Epithelial cell of esophagus (primary cell): ENCODE measurements around the gene TTC21A.
"Not testable (repeated sequence)": the region's sequence is repeated elsewhere in the genome, so short reads cannot be mapped to it uniquely, and the experiment has no call there.

ENCODE experiments used
- DNase-seq: peaks from one replicate; pipeline ENCODE4 v3.0.0; 2010; ENCODE audit warnings: low read depth
- H3K4me3 ChIP-seq: 2 replicates; pipeline ENCODE4 v1.5.1; 2011; ENCODE audit warnings: mild to moderate bottlenecking, low read length, control low read depth
- TF ChIP-seq, protein P1 (sequence below): IDR thresholded peaks from 2 replicates; pipeline ENCODE4 v1.5.1; 2011; ENCODE audit warnings: low read depth, mild to moderate bottlenecking, low read length, control low read depth, inconsistent platforms; ENCODE audit not compliant: insufficient read depth; ENCODE audit errors: missing control alignments

Gene TTC21A, protein sequence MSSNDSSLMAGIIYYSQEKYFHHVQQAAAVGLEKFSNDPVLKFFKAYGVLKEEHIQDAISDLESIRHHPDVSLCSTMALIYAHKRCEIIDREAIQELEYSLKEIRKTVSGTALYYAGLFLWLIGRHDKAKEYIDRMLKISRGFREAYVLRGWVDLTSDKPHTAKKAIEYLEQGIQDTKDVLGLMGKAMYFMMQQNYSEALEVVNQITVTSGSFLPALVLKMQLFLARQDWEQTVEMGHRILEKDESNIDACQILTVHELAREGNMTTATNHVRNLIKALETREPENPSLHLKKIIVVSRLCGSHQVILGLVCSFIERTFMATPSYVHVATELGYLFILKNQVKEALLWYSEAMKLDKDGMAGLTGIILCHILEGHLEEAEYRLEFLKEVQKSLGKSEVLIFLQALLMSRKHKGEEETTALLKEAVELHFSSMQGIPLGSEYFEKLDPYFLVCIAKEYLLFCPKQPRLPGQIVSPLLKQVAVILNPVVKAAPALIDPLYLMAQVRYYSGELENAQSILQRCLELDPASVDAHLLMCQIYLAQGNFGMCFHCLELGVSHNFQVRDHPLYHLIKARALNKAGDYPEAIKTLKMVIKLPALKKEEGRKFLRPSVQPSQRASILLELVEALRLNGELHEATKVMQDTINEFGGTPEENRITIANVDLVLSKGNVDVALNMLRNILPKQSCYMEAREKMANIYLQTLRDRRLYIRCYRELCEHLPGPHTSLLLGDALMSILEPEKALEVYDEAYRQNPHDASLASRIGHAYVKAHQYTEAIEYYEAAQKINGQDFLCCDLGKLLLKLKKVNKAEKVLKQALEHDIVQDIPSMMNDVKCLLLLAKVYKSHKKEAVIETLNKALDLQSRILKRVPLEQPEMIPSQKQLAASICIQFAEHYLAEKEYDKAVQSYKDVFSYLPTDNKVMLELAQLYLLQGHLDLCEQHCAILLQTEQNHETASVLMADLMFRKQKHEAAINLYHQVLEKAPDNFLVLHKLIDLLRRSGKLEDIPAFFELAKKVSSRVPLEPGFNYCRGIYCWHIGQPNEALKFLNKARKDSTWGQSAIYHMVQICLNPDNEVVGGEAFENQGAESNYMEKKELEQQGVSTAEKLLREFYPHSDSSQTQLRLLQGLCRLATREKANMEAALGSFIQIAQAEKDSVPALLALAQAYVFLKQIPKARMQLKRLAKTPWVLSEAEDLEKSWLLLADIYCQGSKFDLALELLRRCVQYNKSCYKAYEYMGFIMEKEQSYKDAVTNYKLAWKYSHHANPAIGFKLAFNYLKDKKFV (N-terminal part only)

DNA sequence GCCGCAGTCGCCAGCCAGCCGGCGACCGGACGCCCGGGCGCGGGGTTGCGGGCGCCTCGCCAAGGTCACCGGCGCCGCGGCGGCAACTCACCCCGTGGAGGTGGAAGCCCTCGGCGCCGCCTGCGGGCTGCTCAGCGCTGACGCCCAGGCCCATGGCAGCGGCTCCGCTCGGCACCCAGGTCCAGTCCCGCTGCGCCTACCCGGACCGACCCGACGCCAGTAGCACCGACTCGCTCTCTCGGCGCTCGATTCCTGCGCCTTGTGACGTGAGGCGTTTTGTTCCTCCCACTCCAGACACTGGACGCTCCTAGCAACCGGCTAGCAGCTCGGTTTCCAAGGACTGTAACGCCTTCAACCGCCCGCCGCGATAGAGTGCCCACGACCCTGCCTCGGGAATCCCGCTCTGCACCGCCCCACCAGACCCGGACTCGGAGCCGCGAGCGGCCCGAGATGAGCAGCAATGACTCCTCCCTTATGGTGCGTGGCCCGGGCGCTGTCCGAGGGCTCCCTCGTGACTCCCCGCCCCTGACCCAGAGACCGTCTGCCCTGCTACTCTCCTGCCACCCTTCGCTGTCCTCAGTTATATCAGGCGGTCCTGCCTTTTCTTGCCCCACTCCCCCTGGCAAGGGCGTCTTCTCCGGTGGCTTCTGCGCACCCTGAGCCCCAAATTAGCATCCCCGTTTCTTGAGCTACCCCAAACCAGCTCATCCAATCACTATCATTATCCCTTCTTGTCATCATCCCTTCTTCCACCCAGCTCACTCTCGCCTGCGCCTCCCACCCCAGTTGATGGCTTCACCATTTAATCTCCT is at the start of gene TTC21A, which contains the start of gene GORASP1:
Gene TTC21A, plus strand, starts transcription at position 293 of the 812 bp plus-strand sequence. Its CDS starts 158 bp downstream, at position 451.
Gene GORASP1, minus strand, starts transcription at position 240 of the 812 bp plus-strand sequence. Its CDS starts 86 bp downstream, at position 154.
- TF ChIP-seq, protein P1, sequence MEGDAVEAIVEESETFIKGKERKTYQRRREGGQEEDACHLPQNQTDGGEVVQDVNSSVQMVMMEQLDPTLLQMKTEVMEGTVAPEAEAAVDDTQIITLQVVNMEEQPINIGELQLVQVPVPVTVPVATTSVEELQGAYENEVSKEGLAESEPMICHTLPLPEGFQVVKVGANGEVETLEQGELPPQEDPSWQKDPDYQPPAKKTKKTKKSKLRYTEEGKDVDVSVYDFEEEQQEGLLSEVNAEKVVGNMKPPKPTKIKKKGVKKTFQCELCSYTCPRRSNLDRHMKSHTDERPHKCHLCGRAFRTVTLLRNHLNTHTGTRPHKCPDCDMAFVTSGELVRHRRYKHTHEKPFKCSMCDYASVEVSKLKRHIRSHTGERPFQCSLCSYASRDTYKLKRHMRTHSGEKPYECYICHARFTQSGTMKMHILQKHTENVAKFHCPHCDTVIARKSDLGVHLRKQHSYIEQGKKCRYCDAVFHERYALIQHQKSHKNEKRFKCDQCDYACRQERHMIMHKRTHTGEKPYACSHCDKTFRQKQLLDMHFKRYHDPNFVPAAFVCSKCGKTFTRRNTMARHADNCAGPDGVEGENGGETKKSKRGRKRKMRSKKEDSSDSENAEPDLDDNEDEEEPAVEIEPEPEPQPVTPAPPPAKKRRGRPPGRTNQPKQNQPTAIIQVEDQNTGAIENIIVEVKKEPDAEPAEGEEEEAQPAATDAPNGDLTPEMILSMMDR: no peak
- DNase-seq: peak; percentile 89
- H3K4me3 ChIP-seq: peak within 1 kb of the TSS; percentile 89

DNA sequence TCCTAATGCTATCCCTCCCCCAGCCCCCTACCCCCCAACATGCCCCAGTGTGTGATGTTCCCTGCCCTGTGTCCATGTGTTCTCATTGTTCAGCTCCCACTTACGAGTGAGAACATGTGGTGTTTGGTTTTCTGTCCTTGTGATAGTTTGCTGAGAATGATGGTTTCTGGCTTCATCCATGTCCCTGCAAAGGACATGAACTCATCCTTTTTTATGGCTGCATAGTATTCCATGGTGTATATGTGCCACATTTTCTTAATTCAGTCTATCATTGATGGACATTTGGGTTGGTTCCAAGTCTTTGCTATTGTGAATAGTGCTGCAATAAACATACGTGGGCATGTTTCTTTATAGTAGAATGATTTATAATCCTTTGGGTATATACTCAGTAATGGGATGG is 46.3 kb upstream of the TTC21A start:
- not testable (repeated sequence) for H3K4me3 ChIP-seq, DNase-seq

DNA sequence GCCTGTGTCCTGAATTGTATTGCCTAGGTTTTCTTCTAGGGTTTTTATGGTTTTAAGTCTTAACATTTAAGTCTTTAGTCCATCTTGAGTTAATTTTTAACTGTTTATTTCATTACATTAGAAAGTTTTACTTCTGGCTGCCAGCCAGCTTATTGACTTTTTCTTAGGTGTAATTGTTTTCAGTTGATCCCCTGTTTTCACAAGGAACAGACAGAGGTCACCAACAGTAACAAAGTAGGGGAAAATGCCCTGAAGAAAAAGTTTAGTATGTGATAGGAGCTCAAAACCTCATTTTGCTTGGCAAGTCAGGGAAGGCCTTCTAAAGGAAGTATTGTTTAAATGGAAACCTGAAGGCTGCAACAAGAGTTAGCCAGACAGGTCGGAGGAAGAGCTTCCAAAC is 45.3 kb upstream of the TTC21A start:
- TF ChIP-seq, protein P1: no peak
- H3K4me3 ChIP-seq: no peak overlapping the region
- DNase-seq: no peak

DNA sequence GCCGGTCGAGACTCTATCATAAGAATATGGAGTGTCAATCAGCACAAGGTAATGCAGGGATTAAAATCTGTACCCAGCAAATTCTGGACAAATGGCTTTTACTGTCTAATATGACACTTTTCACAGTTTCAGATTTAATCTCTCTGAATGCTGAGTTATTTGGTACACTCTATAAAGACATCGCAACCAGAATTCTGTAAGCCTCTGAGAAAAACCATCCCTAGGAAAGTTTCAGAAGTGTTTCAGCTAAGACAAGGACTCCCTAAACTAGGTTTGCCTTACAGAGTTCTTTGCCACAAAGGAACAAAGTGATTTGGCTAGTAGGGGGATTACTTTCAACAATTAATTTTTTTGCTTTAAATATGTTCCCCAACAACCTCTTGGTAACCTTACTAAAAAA is 44.3 kb upstream of the TTC21A start:
- TF ChIP-seq, protein P1: no peak
- no peak overlapping the region for H3K4me3 ChIP-seq
- no peak for DNase-seq

DNA sequence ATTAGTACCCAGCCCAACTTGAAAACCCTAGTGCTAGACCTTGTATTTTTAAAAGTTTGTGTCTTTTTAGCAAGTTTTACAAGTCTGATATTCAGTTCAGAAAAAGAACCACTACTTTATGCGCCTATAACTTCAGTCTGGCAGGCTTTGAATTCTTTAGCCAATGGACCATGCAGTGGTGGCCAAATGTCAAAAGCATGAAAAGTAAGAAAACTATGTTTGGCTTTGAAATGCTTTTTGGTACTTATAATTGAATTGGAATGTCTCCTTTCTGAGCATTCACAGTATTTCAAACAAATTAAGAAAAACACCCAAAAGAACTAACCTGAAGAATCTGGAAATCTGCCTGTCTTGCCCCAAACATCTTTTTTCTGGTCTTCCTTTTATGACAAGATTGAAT is 42.8 kb upstream of the TTC21A start:
- no peak for DNase-seq
- TF ChIP-seq, protein P1: no peak
- H3K4me3 ChIP-seq: no peak overlapping the region

DNA sequence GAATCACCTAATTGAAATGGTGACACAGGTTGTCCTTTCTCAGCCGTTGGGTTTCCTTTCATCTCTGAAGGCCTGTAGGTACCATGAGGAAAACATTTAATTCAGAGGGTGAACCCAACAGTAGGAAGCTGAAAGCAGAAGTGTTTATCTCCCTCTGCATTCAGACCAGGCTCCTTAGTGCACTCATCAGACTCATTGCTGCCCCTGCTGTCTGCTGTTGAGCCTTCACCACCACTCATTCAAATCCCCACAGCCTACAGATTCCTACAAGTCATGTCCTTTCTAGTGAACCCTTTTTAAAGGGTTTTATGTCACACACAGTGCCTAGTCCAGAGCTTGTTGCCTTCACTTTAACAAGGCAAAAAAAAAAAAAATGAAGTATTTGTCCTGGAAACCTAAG is 42.3 kb upstream of the TTC21A start:
- peak; percentile 52 for DNase-seq
- TF ChIP-seq, protein P1: peak; percentile 63
- no peak overlapping the region for H3K4me3 ChIP-seq
